ENCODE results near the gene EPN2. TPM values are rescaled to one million over a fixed set of nuclear protein-coding genes. Genes with fewer than 3 reads are reported as not detected.

The EPN2 gene
- total RNA-seq, 2 donors from 2014 or later, result 2.6 to 9.7 TPM

DNA sequence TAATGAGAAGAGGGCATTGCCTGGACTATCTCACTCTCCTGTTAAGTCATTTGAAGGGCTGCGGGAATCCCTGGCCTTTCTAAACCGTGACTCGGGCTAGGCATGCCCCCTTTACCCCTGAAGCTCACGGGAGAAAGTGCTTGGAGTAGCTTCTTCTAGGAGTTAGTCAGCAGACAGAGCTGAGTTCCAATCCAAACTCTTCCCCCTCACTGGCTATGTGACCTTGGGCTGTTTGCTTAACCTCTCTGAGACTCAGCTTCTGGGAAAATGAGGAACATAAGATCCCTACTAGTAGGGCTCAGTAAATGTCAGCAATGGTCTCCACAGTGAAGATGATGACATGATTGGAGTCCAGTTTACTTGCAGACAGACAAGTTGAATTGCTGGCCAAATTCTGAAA, 131.1 kb downstream of the EPN2 start:
- ATAC-seq, result no peak
- no peak overlapping the region for H3K27ac Mint-ChIP-seq
- DNase-seq (ENCODE audit: low spot score in 2 of 2), result no peak

DNA sequence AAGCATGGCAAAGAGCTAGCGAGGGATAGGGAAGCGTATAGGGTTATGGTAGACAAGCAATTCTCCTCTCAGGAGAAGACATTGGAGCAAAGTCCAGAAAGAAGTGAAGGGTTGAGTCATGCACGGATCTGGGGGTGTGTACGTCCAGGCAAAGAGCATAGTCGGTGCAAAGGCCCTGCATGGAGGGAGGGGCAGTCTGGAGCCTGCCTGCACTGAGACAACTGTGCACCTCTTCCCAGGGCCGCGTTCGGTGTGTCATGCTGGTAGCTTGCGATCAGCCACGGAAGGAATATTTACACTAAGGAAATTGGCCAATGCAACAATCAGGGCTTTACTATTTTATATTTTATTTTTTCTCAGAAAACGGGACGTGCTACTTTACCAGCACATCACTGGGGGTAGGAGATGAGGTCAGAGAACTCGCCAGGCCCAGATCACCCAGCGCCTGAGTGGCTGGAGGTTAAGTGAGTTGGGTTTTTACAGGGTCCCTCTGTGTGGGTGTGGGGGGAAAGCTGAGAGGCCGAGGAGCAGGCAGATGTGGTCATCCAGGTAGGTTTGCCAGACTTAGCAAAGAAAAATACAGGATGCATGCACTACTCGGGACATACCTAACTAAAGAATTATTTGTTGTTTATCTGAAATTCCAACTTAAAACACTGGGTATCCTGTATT, 132.1 kb downstream of the EPN2 start:
- ATAC-seq (no peak), DNase-seq (ENCODE audit: low spot score in 2 of 2) (no peak)
- Mint-ChIP-seq H3K9me3 (no peaks in the 10 kb centered on the region), H3K27ac (no peak overlapping the region), H3K36me3 (no peaks in the 10 kb centered on the region)

More for the DNA sequence above, 131.1 kb downstream of the EPN2 start:
- no peaks in the 10 kb centered on the region for H3K36me3 Mint-ChIP-seq
- H3K9me3 Mint-ChIP-seq, result no peaks in the 10 kb centered on the region

DNA sequence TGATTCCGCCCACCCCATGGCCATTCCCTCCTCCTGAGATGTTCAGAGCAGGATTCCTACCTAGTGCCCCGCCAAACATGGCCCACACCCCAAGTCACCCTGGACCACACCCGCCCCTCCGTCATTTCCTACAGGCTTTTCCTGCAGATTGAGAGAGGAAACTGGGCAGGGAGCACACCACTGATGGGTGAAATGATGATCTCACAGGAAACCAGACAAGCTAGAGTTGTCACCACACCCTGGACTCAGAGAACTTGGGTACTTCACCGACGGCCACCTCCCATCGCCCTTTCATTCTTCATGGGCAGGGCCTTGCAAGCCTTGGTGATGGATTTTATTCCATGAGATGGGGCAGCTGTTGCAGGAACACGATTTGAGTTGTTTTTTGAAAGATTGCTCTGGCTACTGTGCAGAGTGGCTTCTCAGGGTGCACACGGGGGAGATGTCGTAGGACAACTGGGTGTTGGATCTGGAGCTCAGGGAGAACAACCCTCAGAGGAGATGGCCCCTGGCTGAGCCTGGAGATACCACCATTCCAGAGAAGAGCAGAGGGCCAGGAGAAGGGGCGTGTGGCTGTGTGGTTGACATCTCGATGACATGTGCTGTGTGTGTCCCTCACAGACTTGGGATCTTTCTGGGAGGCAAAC, 132.8 kb downstream of the EPN2 start:
- DNase-seq (ENCODE audit: low spot score in 2 of 2) (peak in 1 of 2 donors; percentile 49), ATAC-seq (peak; percentile 20 to 76)
- Mint-ChIP-seq H3K27ac (peak overlapping the region in 1 of 2 donors; percentile 43), H3K9me3 (no peaks in the 10 kb centered on the region), H3K36me3 (no peaks in the 10 kb centered on the region)

DNA sequence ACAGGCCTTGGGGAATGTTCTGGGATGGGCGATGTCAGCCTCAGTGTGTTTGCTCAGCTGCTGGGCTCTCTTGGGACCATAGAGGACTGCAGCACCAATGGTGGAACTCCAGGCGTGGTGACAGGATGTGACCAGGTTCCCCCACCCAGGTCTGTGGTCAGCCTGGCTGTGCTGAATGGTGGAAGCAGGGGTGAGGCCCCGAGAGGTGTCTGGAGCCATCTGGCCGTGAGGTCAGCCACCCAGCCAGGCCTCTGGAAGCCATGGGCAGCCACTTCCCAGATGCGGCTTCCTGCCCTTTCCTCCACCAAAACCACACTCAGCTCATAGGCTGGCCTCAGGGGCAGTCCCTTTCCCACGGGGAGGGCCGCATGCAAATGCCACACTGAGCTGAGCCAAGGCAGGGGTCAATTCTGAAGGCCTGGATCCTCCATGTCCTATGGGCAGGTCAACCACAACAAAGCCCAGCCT, 133.4 kb downstream of the EPN2 start:
- DNase-seq (ENCODE audit: low spot score in 2 of 2), result peak in 1 of 2 donors; percentile 73
- peak in 1 of 2 donors; percentile 82 for ATAC-seq
- Mint-ChIP-seq H3K36me3 (no peaks in the 10 kb centered on the region), H3K27ac (peak overlapping the region in 1 of 2 donors; percentile 43), H3K9me3 (no peaks in the 10 kb centered on the region)

DNA sequence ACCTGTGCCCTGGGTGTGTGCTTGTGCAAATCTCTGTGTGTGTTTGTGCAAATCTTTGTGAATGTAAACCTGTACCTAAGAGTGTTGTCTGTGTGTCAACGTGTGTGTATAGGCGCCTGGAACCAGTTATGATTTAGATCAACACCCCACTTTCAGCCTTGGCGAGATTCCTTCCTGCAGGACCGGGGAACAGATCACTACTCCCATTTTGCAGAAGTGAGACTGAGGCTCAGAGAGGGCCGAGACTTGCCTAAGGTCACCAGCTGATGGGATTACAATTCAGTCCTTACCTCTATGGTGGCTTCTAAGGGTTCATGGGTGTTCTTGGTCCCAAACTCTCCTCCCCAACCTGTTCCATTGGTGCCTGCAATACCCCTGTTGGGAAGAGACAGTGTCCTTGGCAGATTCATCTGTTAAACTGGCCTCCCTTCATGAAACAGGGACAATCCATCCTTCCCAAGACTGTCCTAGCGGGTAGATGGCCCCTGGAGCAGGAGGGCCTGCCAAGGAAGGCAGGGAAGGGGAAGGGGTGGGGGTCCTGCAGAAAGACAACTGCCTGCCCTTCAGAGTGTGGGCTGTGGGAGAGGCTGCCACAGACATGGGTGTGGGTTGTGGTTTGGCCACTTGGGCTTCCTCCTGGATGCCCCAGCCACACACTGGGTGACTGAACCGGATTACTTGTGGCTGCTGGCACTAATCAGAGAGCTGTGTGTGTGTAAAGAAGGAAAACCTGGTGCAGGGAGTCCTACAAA, 134.3 kb downstream of the EPN2 start:
- Mint-ChIP-seq H3K9me3 (no peaks in the 10 kb centered on the region), H3K36me3 (no peaks in the 10 kb centered on the region), H3K27ac (no peak overlapping the region)
- DNase-seq (ENCODE audit: low spot score in 2 of 2) (peak in 1 of 2 donors; percentile 43), ATAC-seq (no peak)

DNA sequence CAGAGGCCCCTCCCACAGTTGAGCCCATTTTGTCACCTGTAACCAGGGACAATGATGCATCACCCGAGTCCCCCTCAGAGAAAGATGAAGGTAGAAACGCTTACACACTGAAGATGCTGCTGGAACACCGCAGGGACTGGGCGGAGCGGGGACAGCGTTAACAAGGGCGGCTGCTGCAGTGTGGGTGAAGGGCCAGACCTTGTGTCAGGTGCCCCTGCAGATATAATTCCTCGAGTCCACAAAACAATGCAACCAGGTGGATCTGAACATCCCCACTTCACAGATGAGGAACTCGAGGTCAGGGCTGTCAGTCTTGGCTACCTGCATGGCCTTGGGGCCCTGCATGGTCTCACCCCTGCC, 134.8 kb downstream of the EPN2 start:
- Mint-ChIP-seq H3K36me3 (no peaks in the 10 kb centered on the region), H3K27ac (no peak overlapping the region), H3K9me3 (no peaks in the 10 kb centered on the region)
- DNase-seq (ENCODE audit: low spot score in 2 of 2) (no peak), ATAC-seq (no peak)

DNA sequence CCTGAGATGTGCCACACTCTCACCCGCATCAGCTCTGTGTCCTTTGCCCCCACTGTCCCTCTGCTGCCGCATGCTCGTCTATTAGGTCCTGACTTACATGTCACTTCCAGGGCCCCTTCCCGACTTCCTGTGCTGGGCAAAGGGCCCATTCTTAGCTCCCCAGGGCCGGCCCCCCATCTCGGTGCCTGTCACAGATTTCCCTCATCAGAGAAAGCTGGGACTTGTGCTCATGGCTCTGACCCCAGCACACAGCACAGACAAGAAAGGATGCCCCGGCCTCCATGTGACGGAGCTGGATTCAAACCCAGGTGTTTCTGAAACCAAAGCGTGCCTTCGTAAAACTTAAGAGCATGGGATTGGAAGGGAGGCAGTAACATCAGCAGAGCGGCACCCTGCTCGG, 135.3 kb downstream of the EPN2 start:
- no peak overlapping the region for H3K27ac Mint-ChIP-seq
- H3K9me3 Mint-ChIP-seq, result no peaks in the 10 kb centered on the region
- H3K36me3 Mint-ChIP-seq, result no peaks in the 10 kb centered on the region
- no peak for DNase-seq (ENCODE audit: low spot score in 2 of 2)
- no peak for ATAC-seq

DNA sequence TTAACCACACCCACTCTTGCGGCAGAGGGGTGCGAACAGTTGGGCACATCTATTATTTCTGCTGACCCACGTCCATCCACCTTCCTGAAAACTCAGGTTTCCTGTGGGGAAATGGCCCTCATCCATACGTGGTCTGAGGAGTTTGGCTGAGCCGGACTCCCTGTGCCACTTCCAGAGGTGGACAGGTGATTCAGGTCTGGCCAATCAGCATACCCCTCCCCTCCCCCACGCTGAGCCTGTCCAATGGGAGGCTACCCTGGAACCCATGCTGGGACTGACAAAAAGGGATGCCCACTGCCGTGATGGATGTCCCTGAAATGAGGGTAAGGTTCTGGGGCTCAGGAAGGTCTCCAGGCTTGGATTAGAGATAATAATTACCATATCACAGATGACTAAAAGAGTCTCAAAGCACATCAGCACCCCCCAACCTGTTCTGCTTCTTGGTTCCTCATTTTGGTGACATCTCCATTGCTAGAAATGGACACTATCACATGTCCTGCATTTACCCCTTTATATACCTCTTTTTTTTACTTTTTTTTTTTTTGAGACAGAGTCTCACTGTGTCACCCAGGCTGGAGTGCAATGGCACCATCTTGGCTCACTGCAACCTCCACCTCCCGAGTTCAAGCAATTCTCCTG, 135.8 kb downstream of the EPN2 start:
- Mint-ChIP-seq H3K36me3 (no peaks in the 10 kb centered on the region), H3K9me3 (no peaks in the 10 kb centered on the region), H3K27ac (no peak overlapping the region)
- DNase-seq (ENCODE audit: low spot score in 2 of 2) (no peak), ATAC-seq (no peak)

DNA sequence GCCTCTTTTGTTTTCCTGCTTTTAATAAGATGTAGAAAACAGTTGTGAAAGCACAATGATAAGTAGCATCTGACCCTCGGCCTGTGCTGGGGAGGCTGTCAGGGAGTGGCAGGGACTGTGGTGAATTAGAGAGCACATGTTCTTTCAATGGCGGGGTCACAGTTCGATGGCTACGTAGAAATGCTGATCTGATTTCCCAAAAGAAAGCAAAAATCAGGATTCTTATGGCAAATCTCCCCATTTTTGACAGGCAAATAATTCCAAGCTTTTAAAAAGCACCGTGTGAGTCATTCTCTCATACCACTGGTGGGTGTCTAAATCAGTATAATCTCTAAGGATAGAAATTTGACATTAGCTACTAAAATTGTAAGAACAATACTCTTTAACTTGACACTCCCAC, 137.0 kb downstream of the EPN2 start:
- ATAC-seq (no peak), DNase-seq (ENCODE audit: low spot score in 2 of 2) (no peak)
- H3K9me3 Mint-ChIP-seq, result no peaks in the 10 kb centered on the region
- H3K36me3 Mint-ChIP-seq, result peaks cover 0 to 2% of the 10 kb centered on the region in 2 donors
- no peak overlapping the region for H3K27ac Mint-ChIP-seq

DNA sequence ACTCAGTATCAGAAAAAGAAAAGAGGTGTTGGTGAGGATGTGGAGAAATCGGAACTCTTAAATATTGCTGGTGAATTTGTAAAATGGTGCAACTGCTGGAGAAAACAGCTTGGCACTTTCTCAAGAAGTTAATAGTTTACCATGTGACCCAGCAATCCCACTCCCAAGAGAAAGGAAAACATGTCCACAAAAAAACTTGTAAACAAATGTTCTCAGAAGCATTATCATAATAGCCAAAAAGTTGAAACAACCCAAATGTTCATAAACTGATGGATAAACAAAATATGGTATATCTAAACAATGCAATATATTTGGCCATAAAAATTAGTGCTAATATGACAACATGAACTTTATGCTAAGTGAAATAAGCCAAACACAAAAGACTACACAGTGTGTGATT, 138.6 kb downstream of the EPN2 start:
- H3K36me3 Mint-ChIP-seq, result peaks cover 0 to 14% of the 10 kb centered on the region in 2 donors
- no peaks in the 10 kb centered on the region for H3K9me3 Mint-ChIP-seq
- no peak for ATAC-seq
- no peak overlapping the region for H3K27ac Mint-ChIP-seq
- no peak for DNase-seq (ENCODE audit: low spot score in 2 of 2)

DNA sequence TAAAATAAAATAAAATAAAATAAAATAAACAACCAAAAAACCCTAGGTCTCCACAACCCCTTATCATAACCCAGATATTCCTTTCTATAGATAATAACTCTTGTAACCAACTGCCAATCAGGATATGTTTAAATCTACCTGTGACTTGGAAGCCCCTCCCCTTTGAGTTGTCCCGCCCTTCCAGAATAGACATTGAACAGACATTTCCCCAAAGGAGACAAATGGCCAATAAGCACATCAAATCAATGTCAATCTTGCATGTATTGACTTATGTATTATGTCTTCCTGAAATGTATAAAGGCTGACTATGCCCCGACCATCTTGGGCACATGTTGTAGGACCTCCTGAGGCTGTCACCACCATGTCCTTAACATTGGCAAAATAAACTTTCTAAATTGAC, 139.6 kb downstream of the EPN2 start:
- no peak for ATAC-seq
- Mint-ChIP-seq H3K27ac (peak overlapping the region; percentile 29 to 82), H3K9me3 (no peaks in the 10 kb centered on the region), H3K36me3 (peaks cover 5 to 21% of the 10 kb centered on the region in 2 donors)
- DNase-seq (ENCODE audit: low spot score in 2 of 2), result peak in 1 of 2 donors; percentile 11

DNA sequence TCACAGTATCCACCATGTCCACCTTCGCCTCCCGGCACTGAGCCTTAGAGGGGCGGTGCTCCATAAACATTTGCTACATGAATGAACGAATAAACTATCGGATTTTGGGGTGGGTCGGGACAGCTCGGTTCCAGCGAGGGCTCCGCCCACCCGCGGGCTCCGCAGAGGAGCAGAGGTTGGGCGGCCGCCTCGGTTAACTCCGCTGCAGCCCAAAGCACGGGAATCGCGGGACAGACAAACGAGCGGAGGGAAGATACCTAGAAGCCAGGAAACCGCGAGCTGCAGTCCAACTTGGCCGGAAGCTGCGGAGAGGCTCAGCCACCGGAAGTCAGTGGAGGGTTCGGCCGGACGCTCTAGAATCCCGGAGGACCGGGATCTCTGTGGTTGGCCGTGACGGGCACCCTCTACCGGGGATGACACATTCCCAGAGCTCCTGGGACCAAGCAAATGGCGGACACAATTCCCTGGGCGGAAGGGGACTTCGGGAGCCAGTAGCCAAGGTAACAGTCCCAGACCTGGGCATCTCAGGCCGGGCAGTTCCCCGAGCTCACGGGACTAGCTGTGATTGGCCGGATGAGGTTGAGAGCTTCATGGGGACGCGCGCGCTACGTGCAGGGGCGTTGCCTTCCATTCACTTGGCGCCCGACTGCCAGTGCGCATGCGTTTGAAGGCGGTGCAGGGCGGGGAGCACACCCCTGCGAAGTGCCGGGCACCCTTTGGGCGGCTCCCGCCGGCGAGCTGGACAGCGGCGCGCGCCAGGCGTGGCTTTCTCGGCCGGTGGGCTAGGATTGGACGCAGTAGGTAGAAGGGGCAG, 140.6 kb downstream of the EPN2 start:
- Mint-ChIP-seq H3K36me3 (peaks cover 5 to 21% of the 10 kb centered on the region in 2 donors), H3K27ac (peak overlapping the region; percentile 82 to 98), H3K9me3 (no peaks in the 10 kb centered on the region)
- ATAC-seq (peak; percentile 91 to 94), DNase-seq (ENCODE audit: low spot score in 2 of 2) (peak; percentile 96 to 99)

DNA sequence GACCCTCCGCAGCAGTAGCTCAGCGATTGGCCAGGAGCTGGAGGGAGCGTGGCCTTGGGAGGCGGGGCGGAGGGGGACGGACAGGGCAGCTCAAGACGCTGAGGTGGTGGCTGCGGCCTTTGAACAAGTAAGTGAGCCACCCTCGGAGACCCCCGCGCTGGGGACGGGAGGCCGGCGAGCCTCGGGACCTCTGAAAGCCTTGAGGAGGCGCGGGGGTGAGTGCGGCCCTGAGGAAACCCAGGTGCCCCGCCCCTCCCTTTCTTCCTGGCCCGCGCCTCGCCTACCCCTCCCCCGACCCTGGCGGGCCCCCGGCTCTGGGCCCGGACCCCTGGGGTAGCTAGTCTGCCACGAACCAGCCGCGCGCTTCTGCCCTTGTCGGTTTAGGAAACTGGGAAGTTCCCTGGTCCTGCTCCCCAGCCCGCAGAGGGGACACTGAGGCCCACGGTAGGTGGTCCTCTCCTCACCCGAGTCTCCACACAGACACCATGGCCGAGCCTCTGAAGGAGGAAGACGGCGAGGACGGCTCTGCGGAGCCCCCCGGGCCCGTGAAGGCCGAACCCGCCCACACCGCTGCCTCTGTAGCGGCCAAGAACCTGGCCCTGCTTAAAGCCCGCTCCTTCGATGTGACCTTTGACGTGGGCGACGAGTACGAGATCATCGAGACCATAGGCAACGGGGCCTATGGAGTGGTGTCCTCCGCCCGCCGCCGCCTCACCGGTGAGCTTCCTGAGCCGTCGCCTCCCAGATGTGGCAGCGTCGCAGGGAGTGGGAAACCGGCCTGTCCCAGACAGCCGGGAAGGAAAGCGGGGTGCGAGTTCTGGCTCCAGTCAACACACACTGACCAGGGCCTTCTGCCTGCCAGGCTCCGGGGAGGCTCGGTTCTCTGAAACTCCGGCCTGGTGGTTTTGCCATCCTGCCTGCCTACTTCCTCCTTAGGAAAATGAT, 141.5 kb downstream of the EPN2 start, which contains the start of gene MAPK7:
TSS of gene MAPK7 (plus strand) at position 83 of the 945 bp plus-strand sequence. CDS start at position 486, 403 bp downstream.
- DNase-seq (ENCODE audit: low spot score in 2 of 2) (no peak), ATAC-seq (peak in 1 of 2 donors; percentile 15)
- no peaks in the 10 kb centered on the region for H3K9me3 Mint-ChIP-seq
- peaks cover 5 to 21% of the 10 kb centered on the region in 2 donors for H3K36me3 Mint-ChIP-seq
- H3K27ac Mint-ChIP-seq, result peak within 1 kb of the TSS; percentile 82 to 98

DNA sequence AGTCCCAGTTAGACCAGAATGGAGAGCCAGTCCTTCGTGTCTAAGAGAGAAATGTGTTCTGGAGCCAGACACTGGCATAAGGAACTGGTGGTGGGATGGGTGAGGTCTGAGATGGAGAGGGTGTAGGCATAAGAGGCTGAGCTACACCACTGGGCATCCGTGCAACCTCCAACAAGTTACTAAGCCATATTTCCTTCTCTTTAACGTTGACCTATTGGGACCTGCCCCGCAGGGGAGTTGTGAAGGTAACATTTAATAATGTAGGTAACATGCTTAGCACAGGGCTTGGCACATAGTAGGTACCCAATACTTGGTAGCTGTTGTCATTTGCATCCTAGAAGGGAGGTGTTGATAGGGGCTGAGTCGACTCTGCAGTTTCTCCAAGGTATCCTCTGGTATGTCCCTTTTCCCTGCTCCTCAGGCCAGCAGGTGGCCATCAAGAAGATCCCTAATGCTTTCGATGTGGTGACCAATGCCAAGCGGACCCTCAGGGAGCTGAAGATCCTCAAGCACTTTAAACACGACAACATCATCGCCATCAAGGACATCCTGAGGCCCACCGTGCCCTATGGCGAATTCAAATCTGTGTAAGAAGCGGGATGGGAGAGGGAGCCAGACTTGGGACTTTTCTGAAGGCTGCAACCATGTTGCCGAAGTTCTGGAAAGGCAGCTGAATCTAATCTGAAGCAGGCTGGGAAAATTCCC, 142.3 kb downstream of the EPN2 start:
- Mint-ChIP-seq H3K9me3 (no peaks in the 10 kb centered on the region), H3K27ac (peak overlapping the region; percentile 68 to 82), H3K36me3 (peaks cover 5 to 21% of the 10 kb centered on the region in 2 donors)
- DNase-seq (ENCODE audit: low spot score in 2 of 2) (no peak), ATAC-seq (no peak)

All from activated naive CD4-positive, alpha-beta T cell treated with anti-CD3 and anti-CD28 coated beads, Interleukin-2, amount 50 U/mL, for 72 hours (primary cell).